Measurements from ENCODE around the gene RASD1.

Gene RASD1

DNA sequence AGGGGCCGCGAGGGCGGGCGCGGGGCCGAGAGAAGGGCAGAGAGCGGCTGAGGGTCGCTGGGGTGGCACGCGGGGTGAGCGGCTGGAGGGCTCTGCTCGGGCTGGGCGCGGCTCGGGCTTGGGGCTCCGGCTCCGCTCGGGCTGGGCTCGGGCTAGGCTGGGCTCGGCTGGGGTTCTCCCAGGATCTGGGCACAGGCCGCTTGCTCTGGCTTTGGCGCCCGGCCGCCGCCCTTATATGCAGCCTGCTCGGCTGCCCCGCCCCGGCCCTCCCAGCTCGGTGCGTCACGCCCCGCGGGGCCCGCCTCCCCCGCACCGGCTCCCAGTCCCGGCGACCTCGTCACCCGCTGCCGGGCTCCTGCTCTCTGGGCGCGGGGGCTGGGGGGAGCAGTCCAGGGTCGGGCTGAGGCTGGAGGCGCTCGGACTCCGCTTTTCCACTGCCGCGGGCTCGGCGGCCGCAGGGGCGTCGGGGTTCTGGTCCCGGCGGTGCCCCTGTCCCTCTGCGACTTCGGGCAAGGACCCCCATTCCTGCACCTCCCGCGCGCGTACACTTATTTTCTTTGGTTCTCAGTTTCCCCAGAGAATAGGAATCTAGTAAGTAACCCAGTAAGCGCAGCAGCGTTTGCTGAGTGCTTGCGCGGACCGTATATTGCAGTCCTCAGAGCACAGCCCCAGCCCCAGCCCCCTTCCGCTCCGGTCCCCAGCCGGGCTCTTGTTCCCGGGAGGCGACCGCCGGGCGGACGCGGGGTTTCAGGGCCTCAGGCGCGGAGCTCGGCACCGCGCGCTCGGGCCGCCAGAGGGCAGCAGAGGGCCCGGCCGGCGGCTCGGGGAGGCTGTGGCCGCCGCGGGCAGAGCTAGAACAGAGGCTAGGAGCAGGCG, at the start of gene RASD1:
Gene RASD1 (minus strand): TSS at position 207 of the 876 bp plus-strand sequence. CDS start 214 bp downstream, outside the sequence.
- DNase-seq (ENCODE audit: low read depth, low spot score): peak; percentile 48

- no peak for DNase-seq (ENCODE audit: low read depth, low spot score)
Observed at GRCh38 chr17:17545984-17546383, 49.8 kb upstream of the RASD1 start.

DNA sequence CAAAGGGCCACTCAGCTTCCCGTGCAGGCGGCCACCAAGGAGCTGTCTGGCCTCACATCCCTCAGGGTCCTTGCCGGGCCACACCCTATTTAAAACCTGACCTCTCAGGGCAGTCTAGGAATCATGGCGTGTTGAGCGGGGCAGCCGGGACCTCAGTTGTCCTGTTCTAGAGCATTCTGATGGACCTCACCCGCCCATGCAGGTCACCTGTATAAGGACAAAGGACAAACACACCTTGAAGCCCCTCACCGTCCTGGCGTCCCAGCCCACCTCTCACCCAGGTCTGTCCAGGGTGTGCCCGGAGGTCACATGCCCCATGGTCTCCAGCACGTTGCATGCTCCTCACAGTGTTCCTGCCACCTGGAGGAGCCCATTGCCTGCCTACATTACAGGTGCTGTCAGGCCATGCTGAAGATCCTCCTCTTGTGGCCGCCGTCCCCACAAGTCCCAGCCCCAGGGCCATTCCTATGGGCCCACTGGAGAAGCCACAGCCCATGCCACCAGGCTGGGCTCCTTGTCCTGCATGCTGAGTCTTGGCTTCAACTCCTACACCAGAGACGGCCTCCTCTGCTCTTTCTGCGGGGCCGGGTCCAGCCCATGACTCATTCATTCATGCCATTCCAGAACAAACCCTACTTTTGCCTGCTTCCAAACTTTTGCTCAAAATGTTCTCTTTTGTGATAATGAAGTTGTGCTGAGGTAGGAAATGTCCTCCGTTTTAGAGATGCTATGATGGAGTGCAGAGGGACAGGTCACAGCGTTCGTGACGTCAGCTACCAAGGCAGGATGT, 49.0 kb upstream of the RASD1 start:
- DNase-seq (ENCODE audit: low read depth, low spot score): no peak

GRCh38 chr17:17542906-17543635, 46.9 kb upstream of the RASD1 start:
- no peak for DNase-seq (ENCODE audit: low read depth, low spot score)

DNA sequence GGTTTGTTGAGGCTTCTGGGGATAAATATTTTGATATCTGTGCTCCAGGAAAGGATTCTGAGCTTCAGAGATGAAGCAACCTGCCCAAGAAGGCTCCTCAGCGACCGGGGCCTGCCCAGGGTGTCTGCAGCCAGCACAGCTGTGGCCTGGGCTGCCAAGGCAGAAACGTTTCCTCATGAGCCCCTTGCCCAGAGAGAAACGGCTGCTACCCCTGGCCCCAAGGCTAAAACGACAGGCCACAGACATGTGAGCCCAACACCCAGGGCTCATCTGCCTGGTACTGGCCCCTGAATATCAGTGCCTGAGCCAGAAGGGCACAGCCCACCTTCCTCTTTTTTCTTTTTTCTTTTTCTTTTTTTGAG, 45.4 kb upstream of the RASD1 start:
- DNase-seq (ENCODE audit: low read depth, low spot score): no peak

DNA sequence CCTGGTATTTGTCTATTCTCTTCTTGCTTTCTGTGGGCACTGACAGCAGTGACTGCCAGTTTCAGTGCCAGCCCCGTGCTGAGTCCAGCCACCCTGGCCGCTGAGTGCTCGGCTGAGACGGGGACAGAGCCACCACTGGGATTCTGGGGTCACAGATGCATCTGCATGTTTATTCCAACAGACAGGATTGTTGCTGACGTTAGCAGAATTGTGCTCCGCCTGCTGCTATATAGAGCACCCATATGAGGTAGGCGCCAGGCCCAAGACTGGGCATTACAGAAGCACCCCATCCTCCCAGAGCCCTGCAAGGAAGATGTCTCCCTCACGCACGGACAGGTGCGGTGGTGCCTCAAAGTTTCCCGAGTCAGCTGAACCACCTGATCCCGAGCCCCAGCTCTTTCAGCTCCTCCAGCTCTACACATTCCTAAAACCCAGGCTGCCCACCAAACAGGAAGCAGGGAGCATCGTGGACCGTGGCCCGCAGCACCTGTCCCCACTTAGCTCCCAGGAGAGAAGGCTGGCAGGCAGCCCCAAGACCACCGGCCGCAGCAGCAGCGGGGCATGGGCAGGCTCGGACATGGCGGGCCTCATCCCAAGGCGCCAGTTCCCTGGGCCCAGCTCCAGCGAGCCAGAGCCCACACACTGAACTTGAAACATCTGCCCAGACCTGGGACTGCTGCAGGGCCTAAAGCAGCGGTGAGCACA, 44.9 kb upstream of the RASD1 start:
- DNase-seq (ENCODE audit: low read depth, low spot score): no peak

GRCh38 chr17:17540278-17540906, 44.2 kb upstream of the RASD1 start:
- no peak for DNase-seq (ENCODE audit: low read depth, low spot score)

GRCh38 chr17:17539591-17539990, 43.4 kb upstream of the RASD1 start:
- DNase-seq (ENCODE audit: low read depth, low spot score): no peak

GRCh38 chr17:17538417-17539391, 42.5 kb upstream of the RASD1 start:
- no peak for DNase-seq (ENCODE audit: low read depth, low spot score)

DNA sequence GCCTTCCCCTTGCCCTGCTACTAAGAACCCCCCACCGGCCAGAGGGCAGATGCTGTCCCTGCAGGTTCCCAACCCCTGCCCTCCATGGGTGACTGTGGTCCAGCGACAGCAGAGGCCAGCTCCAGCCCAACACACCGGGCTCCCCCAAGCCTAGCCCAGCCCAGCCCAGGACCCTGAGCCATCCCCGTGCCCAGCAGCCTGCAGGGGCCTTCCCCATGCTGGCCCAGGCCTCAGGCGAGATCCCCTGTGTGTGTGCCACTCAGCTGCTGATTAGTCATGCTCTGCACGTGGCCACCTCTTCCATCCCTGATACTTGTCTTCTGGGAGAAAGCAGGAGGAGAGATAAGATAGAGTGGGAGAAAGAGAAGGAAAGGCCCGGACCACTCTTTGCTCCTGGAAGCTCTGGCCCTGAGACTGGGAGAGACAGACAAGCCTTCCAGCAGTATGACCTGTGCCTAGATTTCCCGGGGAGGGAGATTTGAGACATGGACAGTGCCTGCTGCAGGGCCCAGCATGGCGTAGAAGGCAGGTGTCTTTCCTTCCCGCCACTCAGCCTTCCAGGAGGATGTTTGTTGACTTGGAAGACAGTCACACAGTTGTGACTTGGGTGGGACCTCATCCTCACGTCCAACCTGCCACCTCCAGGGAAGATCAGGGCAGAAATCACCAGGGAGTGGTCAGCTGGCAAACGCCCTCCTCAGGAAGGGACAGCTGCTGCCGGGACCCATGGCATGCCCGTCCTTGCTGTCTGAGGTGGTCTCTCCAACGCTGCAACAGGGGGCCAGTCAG, 41.3 kb upstream of the RASD1 start:
- no peak for DNase-seq (ENCODE audit: low read depth, low spot score)

DNA sequence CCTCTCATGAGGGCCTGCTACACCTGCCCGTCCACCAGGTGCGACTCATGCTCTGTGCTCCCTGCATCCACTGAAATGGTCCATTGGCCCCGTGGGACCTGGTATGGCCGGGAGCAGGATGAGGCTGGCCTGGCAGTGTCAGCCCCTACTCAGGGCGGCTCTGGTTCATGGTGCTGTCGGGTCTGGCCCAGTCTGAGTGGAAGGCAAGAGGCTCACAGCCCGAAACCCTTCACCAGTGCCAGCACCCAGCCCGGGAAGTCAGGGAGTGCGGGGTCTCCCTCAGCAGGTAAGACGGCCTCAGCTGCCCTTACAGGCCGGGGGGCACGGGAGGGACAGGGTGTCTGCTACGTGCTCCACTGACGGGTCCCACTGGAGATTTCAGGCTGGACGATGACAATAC, 40.5 kb upstream of the RASD1 start:
- DNase-seq (ENCODE audit: low read depth, low spot score): no peak

DNA sequence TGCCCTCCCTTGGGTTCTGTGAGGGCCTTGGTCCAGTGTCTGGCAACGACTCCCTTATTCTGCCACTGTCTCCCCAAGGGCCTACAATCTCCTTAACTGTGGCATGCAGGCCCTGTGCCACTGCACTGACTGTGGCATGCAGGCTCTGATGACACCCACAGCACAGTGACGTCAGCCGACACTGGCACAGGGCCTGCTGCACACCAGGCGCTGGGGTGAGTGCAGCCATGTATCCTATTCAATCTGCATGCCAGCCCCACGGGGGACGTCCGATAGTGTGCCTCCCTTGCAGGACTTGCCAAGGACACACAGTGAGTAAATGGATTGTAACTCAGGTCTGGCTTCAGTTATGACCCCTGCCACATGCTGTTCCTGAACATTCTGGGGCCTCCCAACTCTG, 39.8 kb upstream of the RASD1 start:
- DNase-seq (ENCODE audit: low read depth, low spot score): no peak

DNA sequence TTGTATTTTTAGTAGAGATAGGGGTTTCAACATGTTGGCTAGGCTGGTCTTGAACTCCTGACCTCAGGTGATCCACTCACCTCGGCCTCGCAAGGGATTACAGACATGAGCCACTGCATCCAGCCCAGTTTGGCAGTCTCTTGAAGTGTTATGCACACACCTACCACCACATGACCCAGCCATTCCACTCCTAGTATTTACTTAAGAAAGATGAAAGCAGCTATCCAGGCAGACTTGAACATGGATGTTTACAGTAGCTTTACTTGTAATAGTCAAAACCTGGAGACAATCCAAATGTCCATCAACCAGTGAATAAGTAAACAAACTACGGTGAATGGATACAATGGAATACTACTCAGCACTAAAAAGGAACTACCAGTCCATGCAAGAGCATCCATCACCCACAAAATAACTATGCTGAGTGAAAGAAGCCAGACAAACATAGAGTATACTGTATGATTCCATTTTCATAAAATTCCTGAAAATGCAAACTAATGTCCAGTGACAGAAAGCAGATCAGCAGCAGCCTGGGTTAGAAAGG, 37.8 kb upstream of the RASD1 start:
- no peak for DNase-seq (ENCODE audit: low read depth, low spot score)

DNA sequence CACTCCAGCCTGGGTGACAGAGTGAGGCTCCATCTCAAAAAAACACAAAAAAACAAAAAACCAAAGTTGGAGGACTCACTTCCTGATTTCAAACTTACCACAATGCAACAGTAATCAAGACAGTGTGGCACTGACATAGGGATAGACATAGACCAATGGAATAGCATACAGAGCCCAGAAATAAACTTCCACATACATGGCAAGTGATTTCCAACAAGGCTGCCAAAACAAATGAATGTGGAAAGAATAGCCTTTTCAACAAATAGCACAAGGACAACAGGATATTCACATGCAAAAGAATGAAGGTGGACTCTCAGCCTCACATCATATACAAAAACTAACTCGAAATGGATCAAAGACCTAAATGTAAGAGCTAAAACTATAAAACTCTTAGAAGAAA, 36.8 kb upstream of the RASD1 start:
- no peak for DNase-seq (ENCODE audit: low read depth, low spot score)

- no peak for DNase-seq (ENCODE audit: low read depth, low spot score)
Observed at GRCh38 chr17:17531156-17531555, 35.0 kb upstream of the RASD1 start.

DNA sequence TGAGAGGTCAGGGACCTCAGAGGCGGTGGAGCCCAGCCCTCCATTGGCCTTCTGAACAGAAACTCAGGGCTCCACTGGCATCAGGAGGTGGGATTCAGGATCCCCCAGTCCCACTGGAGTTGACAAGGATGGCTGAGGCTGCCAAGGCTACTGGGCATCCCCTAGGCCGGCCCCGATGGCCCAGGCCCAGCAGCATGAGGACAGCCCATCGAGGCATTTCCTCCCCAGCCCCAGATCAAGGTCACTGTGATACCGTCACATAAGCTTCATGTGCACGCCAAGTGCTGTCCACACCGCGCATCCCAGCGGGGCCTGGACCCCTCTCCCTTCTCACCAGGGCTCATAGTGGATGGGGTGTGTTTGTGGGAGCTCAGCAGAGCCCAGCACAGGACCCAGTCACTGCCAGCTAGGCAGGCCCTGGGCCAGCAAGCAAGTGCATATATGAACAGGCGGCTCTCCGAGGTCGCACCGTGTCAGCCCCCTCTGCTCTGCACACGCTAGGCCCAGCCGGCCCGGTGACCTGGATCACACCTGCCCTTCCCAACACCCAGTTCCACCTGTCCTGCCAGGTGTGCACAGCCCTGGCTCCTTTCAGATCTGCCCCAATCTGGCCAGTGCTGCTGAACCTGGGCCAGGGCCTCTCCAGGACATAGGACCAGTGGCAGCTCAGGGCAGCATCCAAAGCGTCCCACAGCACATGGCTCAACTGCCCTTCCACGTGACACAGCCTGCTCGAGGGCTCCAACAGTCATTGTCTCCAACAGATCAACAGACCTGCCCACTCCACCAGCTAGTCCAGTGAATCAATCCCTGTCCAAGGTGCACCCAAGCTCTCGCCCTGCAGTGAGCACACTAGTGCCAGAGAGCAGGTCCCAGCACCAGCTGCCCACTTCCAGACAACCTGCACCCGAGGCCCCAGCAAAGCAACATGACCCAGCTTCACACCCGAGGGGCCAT, 32.8 kb upstream of the RASD1 start:
- no peak for DNase-seq (ENCODE audit: low read depth, low spot score)

- DNase-seq (ENCODE audit: low read depth, low spot score): no peak
Observed at GRCh38 chr17:17527956-17528500, 31.8 kb upstream of the RASD1 start.
